Activated CD8-positive, alpha-beta memory T cell treated with anti-CD3 and anti-CD28 coated beads for 48 hours (primary cell): Measurements from ENCODE around the gene GRAP.
A peak's percentile ranks its signal among the peaks of the same experiment; 100 is the strongest.
"Not testable (repeated sequence)": the region's sequence is repeated elsewhere in the genome, so short reads cannot be mapped to it uniquely, and the experiment has no call there.

Experiments used
- DNase-seq, 3 experiments: peaks; one replicate each; pipeline ENCODE4 v3.0.0-alpha.2; 2020; ENCODE audit warnings: low read depth in 2 of 3, low spot score in 2 of 3

The GRAP gene

DNA sequence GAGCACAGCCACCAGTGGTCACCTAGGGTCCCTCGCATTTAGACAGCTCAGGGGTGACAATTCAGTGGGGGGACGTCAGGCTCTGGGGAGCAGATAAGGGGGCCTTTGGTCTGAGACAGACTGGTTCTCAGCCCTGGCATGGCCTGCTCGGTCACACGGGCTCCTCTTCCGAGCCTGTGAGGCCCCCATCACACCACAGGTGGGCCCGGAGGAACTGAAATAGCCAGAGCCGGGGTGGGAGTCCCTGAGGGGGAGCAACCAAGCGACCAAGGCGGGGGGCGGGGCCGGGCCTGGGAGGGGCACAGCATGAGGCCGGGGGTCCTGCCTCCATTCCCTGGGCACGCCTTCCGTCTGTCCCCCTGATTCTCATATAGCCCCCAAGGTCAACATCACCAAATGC, 4.4 kb downstream of the GRAP start:
- not testable (repeated sequence) for DNase-seq

DNA sequence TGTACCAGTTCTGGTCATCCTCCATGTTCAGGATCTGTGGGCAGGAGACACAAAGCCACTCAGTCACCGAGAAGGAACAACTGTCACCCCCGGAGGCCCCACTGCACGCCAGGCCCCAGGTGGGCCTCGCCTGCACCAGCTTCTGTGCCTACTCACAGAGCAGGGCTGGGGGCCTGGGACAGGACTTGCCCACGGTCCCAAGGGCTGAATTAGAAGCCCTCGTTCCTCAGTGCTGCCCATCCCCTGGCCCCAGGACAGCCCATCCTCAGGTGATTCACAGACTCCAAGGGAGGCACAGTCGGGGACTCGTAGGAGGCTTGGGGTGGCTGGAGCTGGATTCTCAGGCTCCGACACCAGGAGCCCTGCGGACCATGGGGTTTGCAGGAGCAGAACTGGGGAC, 4.9 kb downstream of the GRAP start:
- DNase-seq, result not testable (repeated sequence)

DNA sequence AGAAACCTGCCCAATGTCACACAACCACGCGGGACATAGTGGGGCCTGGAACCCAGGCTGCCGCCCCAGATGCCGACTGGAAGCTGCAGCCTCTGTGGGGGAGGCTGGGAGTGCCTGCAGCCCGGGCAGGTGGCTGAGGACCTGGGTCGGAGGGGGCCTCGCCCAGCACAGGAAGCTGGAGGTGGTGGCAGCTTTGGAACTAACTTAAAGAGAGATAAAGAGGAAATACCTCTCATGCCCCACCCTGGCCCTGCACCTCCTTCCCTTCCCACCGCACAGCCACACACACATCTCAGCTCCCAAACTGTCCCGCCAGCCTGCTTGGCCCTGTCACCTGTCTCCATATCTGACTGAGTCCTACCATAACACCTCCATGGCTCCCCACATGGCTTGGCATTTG, 6.4 kb downstream of the GRAP start:
- not testable (repeated sequence) for DNase-seq

DNA sequence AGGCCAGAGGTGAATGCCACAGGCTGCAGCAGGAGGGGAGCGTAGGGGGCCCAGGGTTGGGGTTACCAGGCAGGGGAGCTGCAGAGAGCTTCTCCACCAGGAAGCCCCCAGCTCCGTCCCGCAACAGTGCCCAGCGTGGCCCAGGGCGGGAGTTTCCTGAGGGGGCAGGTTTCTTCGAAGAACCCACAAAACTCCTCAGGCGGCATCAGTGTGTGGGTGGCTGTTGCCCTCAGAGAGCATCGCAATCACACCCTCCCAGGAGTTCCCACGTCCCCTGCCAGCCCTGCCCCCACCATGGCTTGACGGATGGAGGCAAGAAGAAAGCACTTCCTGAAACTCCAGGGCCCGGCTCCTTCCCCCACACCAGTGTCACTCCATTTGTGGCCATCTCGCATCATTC, 8.0 kb downstream of the GRAP start:
- DNase-seq, result not testable (repeated sequence)

DNA sequence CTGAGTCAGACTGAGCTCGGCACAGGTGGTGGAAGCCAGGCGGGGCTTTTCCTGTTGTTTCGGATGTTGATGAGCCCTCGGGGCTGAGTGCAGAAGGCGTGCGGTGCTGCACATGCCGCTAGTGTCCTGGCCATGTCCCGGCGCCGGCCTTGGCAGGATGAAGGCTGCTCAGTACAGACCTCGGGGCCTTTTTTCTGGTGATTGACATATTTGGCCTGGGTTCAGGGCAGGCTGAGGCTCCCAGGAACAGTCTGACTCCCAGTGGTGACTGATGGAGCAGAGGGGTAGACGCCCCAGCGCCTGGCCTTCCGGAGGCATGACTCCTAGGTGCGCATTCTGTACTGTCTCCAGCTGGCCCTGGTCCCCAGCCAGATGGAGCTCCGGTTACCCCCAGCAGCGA, 8.8 kb downstream of the GRAP start:
- DNase-seq, result not testable (repeated sequence)

DNA sequence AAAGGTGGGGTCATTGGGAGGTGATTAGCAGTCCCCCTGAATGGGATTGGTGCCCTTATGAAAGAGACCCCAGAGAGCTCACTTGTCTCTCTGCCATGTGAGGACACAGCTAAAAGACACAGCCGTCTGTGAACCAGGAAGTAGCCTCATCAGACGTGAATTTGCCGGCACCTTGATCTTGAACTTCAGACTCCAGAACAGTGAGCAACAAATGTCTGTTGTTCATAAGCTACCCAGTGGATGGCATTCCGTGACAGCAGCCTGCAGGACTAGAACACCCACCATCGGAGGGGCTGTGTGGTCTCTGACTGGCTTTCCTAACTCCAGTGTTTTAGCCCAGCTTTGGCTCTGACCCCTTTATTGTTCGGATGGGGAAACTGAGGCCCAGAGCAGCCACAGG, 9.2 kb downstream of the GRAP start:
- not testable (repeated sequence) for DNase-seq

DNA sequence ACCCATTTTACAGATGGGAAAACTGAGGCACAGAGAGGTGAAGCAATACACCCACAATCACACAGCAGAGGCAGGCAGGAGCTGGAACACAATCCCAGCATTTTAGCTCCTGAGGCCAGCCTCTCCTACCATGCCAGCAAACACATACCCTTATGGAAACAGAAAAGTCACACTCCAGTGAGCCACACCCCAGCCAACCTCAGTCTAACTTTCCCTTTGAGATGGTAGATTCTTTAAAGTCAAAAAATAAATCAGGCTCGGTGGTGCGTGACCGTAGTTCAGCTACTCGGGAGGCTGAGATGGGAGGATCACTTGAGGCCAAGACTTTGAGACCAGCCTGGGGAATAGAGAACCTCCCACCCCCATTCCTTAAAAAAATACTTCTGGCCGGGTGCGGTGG, 10.6 kb downstream of the GRAP start:
- DNase-seq, result not testable (repeated sequence)

DNA sequence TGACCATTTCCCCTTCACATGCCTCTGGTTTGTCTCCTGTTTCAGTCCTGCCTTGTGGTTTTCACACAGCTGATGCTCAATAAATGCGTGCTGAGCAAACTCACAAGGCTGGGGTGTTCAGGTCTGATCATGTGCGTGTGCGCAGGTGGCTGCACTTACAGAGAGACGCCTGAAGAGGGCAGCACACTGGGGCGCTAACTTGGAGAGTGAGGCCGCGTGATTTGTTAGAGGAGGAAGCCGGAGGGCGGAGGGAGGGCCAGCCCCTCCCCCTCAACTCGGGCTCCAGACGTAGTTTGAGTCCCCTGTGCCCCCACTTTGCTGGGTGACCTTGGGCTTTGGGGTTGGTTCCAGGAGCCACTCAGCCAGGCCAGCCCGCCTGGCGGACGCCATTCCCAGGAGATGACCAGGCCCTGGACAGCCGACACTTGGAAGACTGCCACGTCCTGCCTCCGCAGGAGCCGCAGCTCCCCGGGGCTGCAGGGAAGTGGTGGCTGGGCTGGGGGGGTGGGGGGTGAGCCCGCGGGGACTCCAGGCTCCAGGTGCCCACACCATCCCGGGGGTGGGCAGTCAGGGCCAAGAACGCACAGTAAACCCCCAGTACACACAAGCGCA, 14.3 kb downstream of the GRAP start:
- DNase-seq, result not testable (repeated sequence)

DNA sequence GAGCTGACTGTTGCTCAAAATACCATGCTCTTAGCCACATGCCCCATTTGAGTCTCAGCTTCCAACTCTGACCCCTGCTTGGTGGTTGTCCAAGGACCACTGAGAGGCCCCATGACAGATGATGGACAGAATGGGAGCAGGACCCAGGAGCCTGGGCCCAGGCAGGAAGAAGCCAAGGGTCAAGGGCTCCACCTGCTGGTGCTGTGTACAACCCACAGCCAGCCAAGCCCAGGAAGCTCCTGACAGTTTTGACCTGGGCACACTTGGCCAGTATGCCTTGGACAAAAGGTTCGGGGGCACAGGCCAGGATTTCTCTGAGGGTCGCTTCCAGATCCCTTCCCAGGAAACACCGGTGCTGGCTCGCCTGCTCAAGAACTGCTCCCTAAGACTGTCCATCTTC, 15.0 kb downstream of the GRAP start:
- peak in 1 of 3 experiments; percentile 23 for DNase-seq

DNA sequence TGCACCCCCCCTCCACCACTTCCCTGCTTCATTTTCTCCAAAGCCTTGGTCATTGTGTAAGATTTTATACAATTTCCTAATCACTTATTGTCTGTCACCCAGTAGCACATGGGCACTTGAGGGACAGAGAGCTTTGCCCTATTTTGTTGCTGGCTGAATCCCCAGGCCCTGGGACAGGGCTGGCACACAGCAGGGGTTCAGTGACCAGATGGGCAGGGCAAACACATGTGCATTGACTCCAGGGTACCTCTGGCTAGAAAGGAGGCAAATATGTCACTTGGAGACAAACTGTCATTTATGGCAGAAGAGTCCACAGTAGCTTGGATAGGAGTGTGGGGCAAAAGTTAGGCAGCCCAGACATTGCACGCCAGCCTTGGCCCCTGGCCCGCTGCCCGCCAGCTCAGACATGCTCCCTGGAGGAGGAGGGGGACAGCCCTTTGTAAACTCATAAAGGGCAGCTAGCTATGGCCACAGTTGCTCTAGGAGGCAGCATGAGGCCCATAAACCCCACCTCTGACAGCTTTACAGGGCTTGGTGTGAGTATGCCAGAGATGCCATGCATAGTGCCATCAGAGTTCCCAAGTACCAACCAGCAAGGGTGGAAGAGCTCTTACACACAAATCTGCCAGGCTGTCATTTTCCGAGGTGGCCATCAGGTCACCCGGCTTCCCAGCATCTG, 15.8 kb downstream of the GRAP start:
- DNase-seq, result not testable (repeated sequence)

DNA sequence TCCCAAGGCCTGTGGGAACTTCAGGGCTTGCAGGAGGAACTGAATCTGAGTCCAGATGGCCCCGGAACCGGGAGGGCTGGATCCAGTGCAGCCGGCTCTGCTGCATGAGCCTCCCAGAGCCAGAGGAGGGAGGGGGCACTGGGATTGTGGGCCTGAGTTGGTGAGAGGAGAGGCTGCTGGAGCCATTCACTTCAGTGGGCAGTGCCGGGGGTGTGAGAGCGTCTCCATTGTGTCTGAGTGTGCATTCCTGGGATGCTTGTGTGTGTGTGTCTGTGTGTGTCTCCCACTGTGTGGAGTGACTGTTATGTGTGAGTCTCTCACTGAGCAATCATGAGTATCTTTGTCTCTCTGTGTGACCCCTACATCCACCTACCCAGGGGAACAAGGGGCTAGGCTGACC, 17.0 kb downstream of the GRAP start:
- not testable (repeated sequence) for DNase-seq

DNA sequence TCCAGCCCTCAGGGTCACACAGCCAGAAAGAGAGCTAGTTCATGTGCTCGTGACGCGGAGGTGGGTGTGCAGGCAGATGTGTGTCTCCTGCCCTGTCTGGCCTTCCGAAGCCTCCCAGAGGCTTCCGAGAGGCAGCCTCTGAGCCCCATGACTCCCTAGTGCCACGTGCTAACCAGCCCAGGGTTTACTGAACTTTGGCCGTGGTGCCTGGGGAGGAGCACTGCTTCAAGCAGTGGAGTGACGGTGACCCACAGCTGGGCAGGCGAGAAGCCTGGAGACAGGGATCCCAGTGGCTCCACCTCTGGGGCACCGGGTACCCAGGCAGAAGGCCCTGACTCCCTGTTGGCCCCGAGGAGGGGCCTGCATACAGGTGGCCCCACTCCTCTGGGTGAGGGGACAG, 18.1 kb downstream of the GRAP start:
- not testable (repeated sequence) for DNase-seq

DNA sequence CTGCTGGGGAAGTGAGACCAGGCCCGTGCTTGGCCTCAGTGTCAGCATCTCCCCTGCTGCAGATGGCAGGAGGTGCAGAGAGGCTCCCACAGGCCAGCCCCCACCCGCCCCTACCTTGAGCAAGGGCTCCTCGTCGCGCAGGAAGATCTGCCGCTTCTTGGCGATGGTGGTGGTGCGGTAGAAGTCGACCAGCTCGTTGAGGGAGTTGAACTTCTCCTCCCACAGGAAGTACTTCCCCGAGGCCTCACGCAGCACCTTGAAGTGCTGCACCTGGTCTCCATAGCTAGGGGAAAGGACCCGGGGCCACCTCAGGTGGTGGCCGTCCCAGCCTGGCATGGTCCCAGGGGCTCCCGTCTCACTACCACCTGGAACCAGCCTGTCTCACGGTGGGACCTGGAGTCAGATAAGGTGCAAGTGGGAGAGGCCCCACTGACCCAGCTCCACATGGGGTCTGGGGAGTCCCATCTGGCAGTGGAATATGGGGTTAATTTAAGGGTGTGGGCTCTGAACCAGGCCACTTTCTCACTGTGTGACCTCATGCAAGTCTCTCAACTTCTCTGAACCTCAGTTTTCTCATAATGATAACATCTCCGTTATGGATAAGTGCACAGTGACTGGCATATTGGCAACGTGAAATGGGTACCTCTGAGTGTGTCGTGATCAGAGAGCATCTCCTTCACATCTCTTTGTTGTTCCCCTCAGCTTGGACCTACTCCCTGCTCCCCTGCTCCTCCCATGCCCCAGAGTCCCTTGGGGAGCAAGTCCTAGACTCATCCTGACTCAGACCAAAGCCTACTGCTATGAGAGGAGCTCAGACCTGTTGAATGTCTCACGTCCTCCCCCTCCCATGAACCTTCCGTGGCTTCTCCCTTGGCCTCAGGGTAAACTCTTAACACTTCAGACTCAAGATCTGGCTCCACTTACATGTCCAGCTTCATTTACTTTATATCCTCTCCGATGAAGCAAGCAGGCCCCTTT, 22.4 kb downstream of the GRAP start:
- DNase-seq, result no peak

DNA sequence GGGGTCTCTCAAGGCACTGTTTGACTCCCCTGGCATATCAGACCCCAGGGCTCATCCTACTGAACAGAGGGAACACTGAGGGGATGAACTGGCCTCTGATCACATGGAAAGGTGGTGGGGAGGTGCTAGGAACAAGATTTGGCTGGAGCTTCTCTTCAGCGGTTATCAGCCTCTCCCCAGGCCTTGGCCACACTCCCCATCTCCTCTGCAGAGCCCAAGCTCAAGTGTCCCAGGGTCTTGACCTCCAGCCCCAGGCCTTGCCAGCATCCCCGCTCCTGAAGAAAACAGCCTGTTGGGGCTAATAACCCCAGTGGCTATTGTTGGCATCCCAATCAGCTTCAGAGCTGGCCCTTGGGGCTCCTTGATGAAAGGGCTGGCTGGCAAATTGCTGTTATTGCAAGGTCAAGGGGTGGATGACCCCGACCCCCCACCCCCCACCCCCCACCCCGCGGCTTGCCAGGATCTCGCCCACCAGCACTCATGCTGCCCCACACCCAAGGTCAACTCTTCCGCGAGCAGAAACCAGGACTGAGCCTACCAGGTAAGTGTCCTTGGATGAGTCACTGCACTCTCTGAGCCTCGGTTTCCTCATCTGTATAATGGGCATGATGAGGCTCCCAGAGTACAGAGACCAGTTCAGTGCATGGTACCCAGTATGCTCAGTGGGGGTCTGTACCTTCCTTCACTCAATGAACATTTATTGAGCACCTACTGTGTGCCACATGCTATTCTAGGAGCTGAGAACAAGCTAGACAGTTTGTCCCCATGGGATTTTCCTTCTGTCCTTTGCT, 23.4 kb downstream of the GRAP start:
- no peak for DNase-seq

DNA sequence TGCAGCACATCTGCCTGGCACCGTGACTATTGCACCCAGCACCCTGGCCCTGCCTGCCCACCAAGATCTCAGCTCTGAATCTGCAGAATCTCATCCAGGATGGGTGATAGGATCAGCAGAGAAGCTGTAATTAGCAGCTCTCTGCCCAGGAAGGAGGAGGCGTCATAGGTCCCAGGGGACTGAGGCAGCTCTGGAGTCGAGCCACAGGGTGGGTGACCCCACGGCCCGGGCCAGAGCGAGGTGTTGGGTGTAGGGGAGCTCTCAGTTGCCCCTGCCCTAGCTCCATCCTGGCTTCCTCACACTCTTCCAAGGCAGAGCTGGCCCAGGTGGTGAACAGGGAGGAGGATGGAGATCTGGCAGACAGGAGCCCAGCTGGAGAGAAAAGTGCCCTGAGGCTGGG, 24.0 kb downstream of the GRAP start:
- DNase-seq, result no peak

DNA sequence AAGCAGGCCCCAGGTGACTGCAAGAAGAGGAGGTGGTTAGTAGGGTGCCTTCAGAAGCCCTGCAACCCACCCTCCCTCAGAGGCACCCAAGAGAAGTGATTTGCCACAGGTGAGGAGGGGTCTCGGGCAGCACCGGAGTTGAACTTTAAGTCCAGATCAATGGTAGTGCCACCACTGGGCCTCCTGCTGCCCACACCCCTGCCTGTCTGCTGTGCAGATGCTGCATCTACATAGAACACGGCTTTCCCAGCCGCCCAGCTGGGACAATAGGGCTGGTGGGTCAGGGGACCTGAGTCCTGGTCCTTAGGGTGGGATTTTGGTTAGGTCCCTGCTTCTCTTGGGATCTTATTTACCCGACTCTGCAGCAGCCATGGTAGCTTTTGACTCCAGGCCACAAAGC, 24.6 kb downstream of the GRAP start:
- no peak for DNase-seq

DNA sequence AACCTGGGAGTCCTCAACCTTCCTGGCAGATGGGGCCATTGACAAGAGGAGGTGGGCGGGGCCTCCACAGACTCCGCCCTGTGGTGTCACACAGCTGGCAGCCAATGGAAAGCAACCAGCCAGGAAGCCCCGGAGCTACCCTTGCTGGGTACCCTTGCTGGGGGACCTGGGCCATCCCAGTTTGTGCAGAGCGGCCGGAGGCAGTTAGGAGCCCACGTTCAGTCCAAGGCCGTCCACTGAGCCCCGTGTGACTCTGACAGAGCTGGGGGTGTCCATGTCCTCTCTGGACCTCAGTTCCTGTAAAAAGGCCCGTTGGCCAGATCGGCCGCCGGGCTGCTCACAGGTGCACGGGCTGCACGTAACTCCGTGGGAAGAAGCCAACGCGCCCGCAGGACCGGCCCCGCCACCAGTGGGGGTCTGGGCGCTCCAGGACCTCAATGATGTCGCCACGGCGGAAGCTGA, 25.1 kb downstream of the GRAP start:
- DNase-seq, result no peak

DNA sequence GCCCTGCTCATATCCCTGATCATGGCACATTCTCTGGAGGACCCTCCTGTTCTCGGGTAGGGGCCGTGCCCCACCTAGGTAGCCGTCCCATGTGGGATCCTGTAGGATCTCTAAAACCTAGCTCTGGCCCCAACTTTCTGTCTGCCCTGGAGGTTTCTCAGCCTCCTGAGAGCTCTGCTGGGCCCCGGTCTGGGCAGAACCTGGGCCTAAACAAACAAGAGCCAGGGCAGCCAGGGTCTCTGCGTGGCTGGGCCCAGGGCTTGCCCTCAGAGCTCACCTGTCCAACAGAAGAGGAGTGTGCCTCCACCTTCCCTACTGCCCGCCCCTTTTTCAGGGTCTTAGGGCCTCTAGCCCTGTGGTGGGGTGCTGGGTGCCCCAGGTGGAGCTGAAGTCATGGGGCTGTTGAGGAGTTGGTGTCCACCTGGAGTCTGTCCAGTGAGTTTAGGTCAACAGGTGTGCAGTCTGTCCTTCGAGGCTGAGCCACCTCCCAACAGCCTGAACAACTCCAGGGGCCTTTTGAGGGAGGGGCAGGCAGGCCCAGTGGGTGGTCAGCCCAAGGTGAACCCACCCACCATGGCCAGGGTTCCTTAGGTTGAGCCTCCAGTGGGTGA, 25.6 kb downstream of the GRAP start:
- not testable (repeated sequence) for DNase-seq

DNA sequence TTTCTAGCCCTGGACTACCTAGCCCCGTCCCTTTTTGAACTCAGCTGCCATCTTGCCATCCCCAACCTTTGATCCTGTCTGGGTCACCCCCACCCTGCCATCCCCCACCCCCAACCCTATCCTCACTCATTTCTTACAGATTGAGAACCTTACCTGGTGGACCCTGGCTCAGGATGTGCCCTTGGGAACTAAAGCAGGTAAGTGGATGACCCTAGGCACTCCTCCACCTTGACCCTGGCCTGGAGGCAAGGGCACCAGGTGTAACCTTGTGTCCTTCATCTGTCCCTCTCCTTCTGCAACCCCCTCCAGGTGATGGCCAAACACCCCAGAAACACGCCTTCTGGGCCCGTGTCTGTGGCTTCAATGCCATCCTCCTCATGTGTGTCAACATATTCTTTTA, 26.7 kb downstream of the GRAP start:
- DNase-seq, result no peak
